Colonic mucosa (tissue), 4 donors: ENCODE measurements around the gene ABCC5. TPM values are rescaled to one million over a fixed set of nuclear protein-coding genes. Genes with fewer than 3 reads are reported as not detected.

ENCODE experiments used
- DNase-seq: peaks from one replicate; pipeline ENCODE4 v3.0.0-alpha.2; 2020
- H3K27ac ChIP-seq: fragments of 200-600 bp; one replicate; pipeline ENCODE4 v1.8.0; 2021
- H3K27me3 ChIP-seq: fragments of 200-600 bp; one replicate; pipeline ENCODE4 v1.8.0; 2021
- H3K36me3 ChIP-seq: fragments of 200-600 bp; one replicate; pipeline ENCODE4 v1.8.0; 2021
- H3K4me1 ChIP-seq: fragments of 200-600 bp; one replicate; pipeline ENCODE4 v1.8.0; 2021; ENCODE audit warnings: mild to moderate bottlenecking
- H3K4me3 ChIP-seq: fragments of 200-600 bp; one replicate; pipeline ENCODE4 v1.8.0; 2021
- H3K9ac ChIP-seq, 2 donors: one replicate each; pipeline ENCODE4 v1.7.0; 2013; ENCODE audit warnings: control low read depth in 2 of 2, low read depth in 2 of 2, low read length in 2 of 2
- H3K9me3 ChIP-seq: fragments of 200-600 bp; one replicate; pipeline ENCODE4 v1.8.0; 2021
- intact Hi-C: fragments of 100-400 bp; cut with DNase I; formaldehyde crosslinking; loops from one replicate; pipeline ENCODE4 v1.14.1; 2022
- total RNA-seq, 2 donors: library from RNA; stranded (reverse); fragmentation: NEBNext Ultra II Directional in 1 of 2; extraction: Animal tissue kit (Norgen Biotek cat#: 25700) in 1 of 2; gene quantifications; one replicate each; pipeline ENCODE4 v1.2.1, GENCODE V29; 2021
- TF ChIP-seq, protein P1 (sequence below): fragments of 200-600 bp; IDR thresholded peaks from one replicate; pipeline ENCODE4 v1.8.0; 2022; ENCODE audit warnings: antibody characterized with exemption, mild to moderate bottlenecking
- donor health status: healthy.
- donor health status: DM: no; HTN: no; CAD: no.
- donor health status: DM: no; HTN: no; CAD: no.

ABCC5 gene
- total RNA-seq, 2 donors from 2014 or later, result 15.1 to 16.6 TPM

DNA sequence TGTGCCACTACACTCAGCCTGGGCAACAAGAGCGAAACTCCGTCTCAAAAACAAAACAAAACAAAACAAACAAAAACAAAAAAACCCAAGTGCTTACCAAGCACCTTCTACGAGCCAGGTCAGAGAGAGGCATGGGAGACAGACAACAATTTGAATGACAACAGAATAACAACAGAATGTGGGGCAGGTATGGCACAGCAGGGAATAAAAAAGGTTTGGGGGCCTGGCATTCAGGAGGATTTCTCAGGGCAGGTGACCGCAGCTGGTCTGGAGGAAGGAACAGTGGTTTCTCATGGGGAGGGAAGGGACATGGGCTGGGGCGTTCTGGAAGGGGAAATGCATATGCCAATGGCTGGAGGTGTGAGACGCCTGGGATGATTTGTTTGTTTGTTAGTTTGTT lies 110.5 kb downstream of the ABCC5 start:
- no peak for DNase-seq
- Histone ChIP-seq H3K9me3 (no peaks in the 10 kb centered on the region), H3K9ac (no peak overlapping the region), H3K36me3 (no peaks in the 10 kb centered on the region), H3K27me3 (no peaks in the 10 kb centered on the region), H3K4me1 (no peaks in the 10 kb centered on the region), H3K4me3 (no peak overlapping the region), H3K27ac (no peak overlapping the region)
- TF ChIP-seq, protein P1, sequence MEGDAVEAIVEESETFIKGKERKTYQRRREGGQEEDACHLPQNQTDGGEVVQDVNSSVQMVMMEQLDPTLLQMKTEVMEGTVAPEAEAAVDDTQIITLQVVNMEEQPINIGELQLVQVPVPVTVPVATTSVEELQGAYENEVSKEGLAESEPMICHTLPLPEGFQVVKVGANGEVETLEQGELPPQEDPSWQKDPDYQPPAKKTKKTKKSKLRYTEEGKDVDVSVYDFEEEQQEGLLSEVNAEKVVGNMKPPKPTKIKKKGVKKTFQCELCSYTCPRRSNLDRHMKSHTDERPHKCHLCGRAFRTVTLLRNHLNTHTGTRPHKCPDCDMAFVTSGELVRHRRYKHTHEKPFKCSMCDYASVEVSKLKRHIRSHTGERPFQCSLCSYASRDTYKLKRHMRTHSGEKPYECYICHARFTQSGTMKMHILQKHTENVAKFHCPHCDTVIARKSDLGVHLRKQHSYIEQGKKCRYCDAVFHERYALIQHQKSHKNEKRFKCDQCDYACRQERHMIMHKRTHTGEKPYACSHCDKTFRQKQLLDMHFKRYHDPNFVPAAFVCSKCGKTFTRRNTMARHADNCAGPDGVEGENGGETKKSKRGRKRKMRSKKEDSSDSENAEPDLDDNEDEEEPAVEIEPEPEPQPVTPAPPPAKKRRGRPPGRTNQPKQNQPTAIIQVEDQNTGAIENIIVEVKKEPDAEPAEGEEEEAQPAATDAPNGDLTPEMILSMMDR, result no peak
- intact Hi-C loops, result no loop called here

GRCh38 chr3:183906234-183906921 lies 111.3 kb downstream of the ABCC5 start:
- Histone ChIP-seq H3K36me3 (no peaks in the 10 kb centered on the region), H3K9me3 (no peaks in the 10 kb centered on the region), H3K4me1 (no peaks in the 10 kb centered on the region), H3K9ac (no peak overlapping the region), H3K4me3 (no peak overlapping the region), H3K27me3 (no peaks in the 10 kb centered on the region), H3K27ac (no peak overlapping the region)
- TF ChIP-seq, protein P1, result no peak
- DNase-seq, result no peak
- intact Hi-C loops, result no loop called here

GRCh38 chr3:183904833-183905780 lies 112.6 kb downstream of the ABCC5 start:
- Histone ChIP-seq H3K4me3 (no peak overlapping the region), H3K36me3 (no peaks in the 10 kb centered on the region), H3K9me3 (no peaks in the 10 kb centered on the region), H3K27ac (no peak overlapping the region), H3K27me3 (no peaks in the 10 kb centered on the region), H3K4me1 (no peaks in the 10 kb centered on the region), H3K9ac (no peak overlapping the region)
- intact Hi-C loops, result loop anchor here (2.0 kb wide), 1 partner anchor 112 kb away; the partner anchor contains the start of gene ABCC5
- TF ChIP-seq, protein P1, result no peak
- no peak for DNase-seq

DNA sequence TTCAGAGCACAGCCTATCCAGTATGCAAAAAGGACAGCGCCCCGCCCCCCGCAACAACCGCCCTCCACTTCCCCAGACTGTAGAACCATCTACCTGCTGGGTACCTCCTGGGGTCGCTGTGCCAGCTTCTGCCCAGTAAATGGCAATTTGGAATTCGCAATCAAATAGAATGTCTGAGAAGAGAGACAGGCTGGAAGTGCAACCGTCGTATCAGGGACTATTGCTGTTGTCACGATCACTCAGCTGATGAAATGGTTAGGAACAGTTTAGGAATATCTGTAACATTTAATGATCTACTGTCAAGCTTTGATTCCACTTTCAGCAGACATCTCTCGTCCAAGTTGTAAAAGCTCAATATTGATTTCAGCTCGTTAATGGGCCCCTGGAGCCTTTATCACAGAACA lies 119.7 kb downstream of the ABCC5 start:
- intact Hi-C loops, result loop anchor here (5.0 to 10.0 kb wide), 3 partner anchors 257 to 394 kb away; partner anchors contain the start of gene DVL3
- H3K36me3 ChIP-seq, result no peaks in the 10 kb centered on the region
- no peaks in the 10 kb centered on the region for H3K27me3 ChIP-seq
- TF ChIP-seq, protein P1, result no peak
- no peaks in the 10 kb centered on the region for H3K9me3 ChIP-seq
- no peaks in the 10 kb centered on the region for H3K4me1 ChIP-seq
- no peak overlapping the region for H3K9ac ChIP-seq
- no peak for DNase-seq
- no peak overlapping the region for H3K27ac ChIP-seq
- no peak overlapping the region for H3K4me3 ChIP-seq

DNA sequence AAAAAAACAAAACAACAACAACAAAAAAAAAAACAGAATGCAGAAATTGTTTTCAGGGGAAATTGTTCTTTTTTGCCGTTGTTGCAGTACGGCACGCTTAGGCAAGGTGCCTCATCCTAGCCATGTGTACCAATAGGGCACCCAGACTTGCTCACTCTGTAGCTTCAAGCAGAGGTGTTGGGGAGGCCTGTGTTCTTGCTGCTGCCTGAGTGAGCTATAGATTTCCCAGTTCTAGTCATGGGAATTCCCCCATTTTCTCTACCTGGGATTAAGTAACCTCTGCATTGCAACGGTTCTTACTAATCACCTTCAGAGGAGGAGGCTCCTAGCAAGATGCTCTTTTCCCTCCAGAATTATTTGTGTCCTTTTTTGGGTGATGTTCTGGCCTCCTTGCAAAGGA lies 120.1 kb downstream of the ABCC5 start:
- Histone ChIP-seq H3K27ac (no peak overlapping the region), H3K4me1 (no peaks in the 10 kb centered on the region), H3K27me3 (no peaks in the 10 kb centered on the region), H3K36me3 (no peaks in the 10 kb centered on the region), H3K4me3 (no peak overlapping the region), H3K9ac (no peak overlapping the region), H3K9me3 (no peaks in the 10 kb centered on the region)
- TF ChIP-seq, protein P1, result no peak
- intact Hi-C loops, result loop anchor here (5.0 to 10.0 kb wide), 3 partner anchors 257 to 395 kb away; partner anchors contain the start of gene DVL3
- no peak for DNase-seq
